Measurements from ENCODE around the gene CIC.

- TF ChIP-seq CTCF (IDR thresholded peaks at IDR 0.05) (no peak), POLR2A (IDR thresholded peaks at IDR 0.05) (no peak)
Measured at GRCh38 chr19:42291435-42291810, 22.4 kb downstream of the CIC start.

Measured in body of pancreas (tissue), 4 donors.